Aorta (tissue), 5 donors: ENCODE results near the gene RNLS. TPM values are rescaled to one million over a fixed set of nuclear protein-coding genes. Genes with fewer than 3 reads are reported as not detected.

Experiments
- ATAC-seq: fragments of 200-7000 bp; cut with Tn5 transposase; one replicate; pipeline ENCODE4 v1.9.1; 2022; ENCODE audit warnings: moderate library complexity; ENCODE audit not compliant: low FRiP score
- DNase-seq, 2 donors: peaks; one replicate each; pipeline ENCODE4 v3.0.0-alpha.2; 2020
- H3K27ac ChIP-seq, 2 donors: one replicate each; pipeline ENCODE4 v1.5.1; 2013; ENCODE audit warnings: low read length in 2 of 2, mild to moderate bottlenecking in 2 of 2, moderate library complexity in 2 of 2, control low read depth in 1 of 2, inconsistent platforms in 1 of 2, low read depth in 1 of 2
- H3K27me3 ChIP-seq, 2 donors: one replicate each; pipeline ENCODE4 v1.6.1; 2013; ENCODE audit warnings: control low read depth in 1 of 2, low read length in 1 of 2, mild to moderate bottlenecking in 1 of 2, moderate library complexity in 1 of 2; ENCODE audit not compliant: insufficient read depth in 2 of 2, control insufficient read depth in 1 of 2
- H3K36me3 ChIP-seq, 2 donors: one replicate each; pipeline ENCODE4 v1.6.1; 2013; ENCODE audit warnings: control low read depth in 1 of 2, low read length in 1 of 2, mild to moderate bottlenecking in 1 of 2; ENCODE audit not compliant: insufficient read depth in 2 of 2, control insufficient read depth in 1 of 2
- H3K4me1 ChIP-seq, 2 donors: one replicate each; pipeline ENCODE4 v1.6.1; 2013; ENCODE audit warnings: low read length in 2 of 2, control low read depth in 1 of 2, mild to moderate bottlenecking in 1 of 2, moderate library complexity in 1 of 2; ENCODE audit not compliant: insufficient read depth in 2 of 2, control insufficient read depth in 1 of 2
- H3K4me3 ChIP-seq, 2 donors: one replicate each; pipeline ENCODE4 v1.5.1; 2013; ENCODE audit warnings: low read length in 2 of 2, control low read depth in 1 of 2, mild to moderate bottlenecking in 1 of 2
- H3K9me3 ChIP-seq: one replicate; pipeline ENCODE4 v1.6.1; 2013; ENCODE audit warnings: mild to moderate bottlenecking, low read length; ENCODE audit not compliant: control insufficient read depth
- WGBS, 2 donors: extraction: QIAGEN DNeasy Blood & Tissue Kit; methylation state at CpG; one replicate each; pipeline ENCODE4 v1.1.7; 2013; 5-methylcytosine and 5-hydroxymethylcytosine counted together
- intact Hi-C, 2 donors: fragments of 100-400 bp; cut with DNase I; formaldehyde crosslinking; loops; one replicate each; pipeline versions ENCODE4 v1.14.2 to v1.15.0; 2022
- polyA plus RNA-seq, 2 donors: library from polyadenylated mRNA; stranded (reverse); fragments of 200-250 nt; gene quantifications; one replicate each; pipeline ENCODE4 v1.2.3, GENCODE V29; 2013
- total RNA-seq, 2 donors: library from RNA; stranded (reverse); fragmentation: NEBNext Ultra II Directional; extraction: Animal tissue kit (Norgen Biotek cat#: 25700); gene quantifications; one replicate each; pipeline ENCODE4 v1.2.1, GENCODE V29; 2021
- donor health status: healthy with polysubstance abuse.
- donor health status: Bipolar disorder and iron deficiency.
- donor health status: DM: no; HTN: no; CAD: no.
- donor health status: DM: no; HTN: no; CAD: no.
- donor health status: DM: yes; HTN: yes; CAD: no.

Gene RNLS
- total and polyA plus RNA-seq, 4 donors: 6.1 to 9.7 (median 9.5) TPM

DNA sequence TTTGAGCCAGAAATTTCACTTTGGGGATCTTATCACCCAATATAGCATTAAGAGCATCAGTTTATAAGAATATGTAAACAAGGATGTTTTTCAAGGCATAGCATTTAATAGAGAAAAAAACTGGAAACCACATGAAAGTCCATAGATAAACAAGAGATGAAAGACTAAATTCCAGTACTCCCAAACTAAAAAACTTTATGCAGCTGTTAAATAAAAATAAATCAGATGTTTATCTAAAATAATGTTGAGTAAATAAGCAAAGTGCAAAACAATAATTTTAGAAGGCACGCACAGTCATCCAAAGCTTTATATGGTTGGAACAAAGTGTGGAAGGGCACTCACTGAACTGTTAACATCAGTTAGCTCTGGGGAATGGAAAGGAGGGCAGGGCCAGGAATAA is 21.0 kb downstream of the RNLS start:
- Histone ChIP-seq H3K4me1 (no peaks in the 10 kb centered on the region), H3K4me3 (no peak overlapping the region), H3K9me3 (no peaks in the 10 kb centered on the region), H3K27ac (no peak overlapping the region), H3K36me3 (no peaks in the 10 kb centered on the region), H3K27me3 (no peaks in the 10 kb centered on the region)
- ATAC-seq: no peak
- no peak for DNase-seq
- 98 to 100% methylated on average over 1 of the region's 1 CpG for WGBS, 2 donors
- intact Hi-C loops: no loop called here

DNA sequence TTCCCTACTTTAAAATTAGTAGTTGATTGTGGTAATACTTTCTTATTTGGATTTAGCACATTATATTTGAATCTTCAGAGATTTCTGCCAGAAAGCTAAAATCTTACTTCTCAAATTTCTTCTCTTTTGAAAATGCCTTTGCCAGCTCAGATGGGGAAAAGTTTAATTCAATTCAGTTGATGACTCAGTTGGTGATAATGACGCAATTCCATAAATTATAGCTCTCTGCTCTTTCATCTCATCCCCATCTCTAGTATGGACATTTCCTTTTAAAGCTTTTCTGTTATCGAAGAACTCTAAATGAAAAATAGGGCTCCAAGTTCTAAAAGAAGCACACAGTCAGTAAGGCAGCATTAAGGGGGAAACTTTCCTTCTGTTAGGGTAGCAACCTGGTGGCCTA is 25.5 kb downstream of the RNLS start:
- intact Hi-C loops: loop anchor here in 1 of 2 donors (5.0 to 10.0 kb wide), 2 partner anchors 393 to 710 kb away; no protein-coding TSS in a partner anchor
- 72 to 76% methylated on average over 2 of the region's 2 CpGs for WGBS, 2 donors
- H3K9me3 ChIP-seq: no peaks in the 10 kb centered on the region
- DNase-seq: no peak
- H3K27ac ChIP-seq: no peak overlapping the region
- no peak overlapping the region for H3K4me3 ChIP-seq
- peaks cover 0 to 2% of the 10 kb centered on the region in 2 donors for H3K4me1 ChIP-seq
- H3K36me3 ChIP-seq: no peaks in the 10 kb centered on the region
- ATAC-seq: no peak
- no peaks in the 10 kb centered on the region for H3K27me3 ChIP-seq

DNA sequence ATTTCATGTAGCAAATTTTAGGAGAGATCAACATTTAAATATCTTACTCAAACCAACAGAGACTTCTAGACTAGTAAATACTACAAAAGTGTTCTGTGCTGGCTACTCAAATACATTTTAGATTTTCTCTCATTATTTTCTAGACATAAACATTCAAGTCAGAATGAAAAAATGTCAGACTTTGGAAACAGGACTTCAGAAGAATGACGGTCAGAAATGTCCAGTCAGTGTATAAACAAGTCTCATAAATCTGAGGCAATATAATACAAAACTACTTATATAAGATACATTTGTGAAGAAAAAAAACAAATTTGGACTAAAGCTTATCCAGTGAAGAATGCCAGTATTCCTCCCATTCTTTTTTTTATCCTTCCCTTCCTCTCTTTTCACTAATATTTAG is 25.9 kb downstream of the RNLS start:
- Histone ChIP-seq H3K9me3 (no peaks in the 10 kb centered on the region), H3K4me3 (no peak overlapping the region), H3K36me3 (no peaks in the 10 kb centered on the region), H3K27me3 (no peaks in the 10 kb centered on the region), H3K27ac (no peak overlapping the region), H3K4me1 (peaks cover 0 to 2% of the 10 kb centered on the region in 2 donors)
- 25 to 32% methylated on average over 1 of the region's 1 CpG for WGBS, 2 donors
- intact Hi-C loops: loop anchor here in 1 of 2 donors (5.0 to 10.0 kb wide), 2 partner anchors 392 to 710 kb away; no protein-coding TSS in a partner anchor
- no peak for DNase-seq
- no peak for ATAC-seq

DNA sequence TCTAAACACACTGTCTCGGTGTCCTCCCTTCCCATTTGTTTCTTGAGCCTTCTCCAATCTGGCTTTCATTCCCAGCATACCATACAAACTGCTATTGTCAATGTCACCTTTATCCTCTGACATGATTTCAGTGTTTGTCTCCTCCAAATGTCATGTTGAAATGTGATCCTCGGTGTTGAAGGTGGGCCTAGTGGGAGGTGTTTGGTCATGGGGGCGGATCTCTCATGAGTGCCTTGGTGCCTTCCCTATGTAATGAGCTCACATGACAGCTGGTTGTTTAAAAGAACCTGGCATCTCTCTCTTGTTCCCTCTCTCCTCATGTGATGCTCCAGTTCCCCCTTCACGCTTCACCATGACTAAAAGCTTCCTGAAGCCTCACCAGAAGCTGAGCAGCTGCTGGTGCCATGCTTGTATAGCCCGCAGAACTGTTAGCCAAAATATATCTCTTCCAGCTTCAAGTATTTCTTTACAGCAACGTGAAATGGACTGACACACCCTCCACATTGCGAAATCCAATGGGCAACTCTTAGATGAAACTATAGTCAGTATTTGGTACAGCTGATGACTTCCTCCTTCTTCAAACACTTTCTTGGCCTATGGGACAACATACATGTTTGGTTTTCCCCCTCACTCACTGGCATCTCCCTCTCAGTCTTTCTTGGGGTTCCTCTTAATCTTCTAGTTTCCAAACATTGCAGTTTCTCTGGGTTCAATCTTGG is 27.8 kb downstream of the RNLS start:
- WGBS, 2 donors: 88 to 92% methylated on average over 7 of the region's 7 CpGs
- Histone ChIP-seq H3K36me3 (no peaks in the 10 kb centered on the region), H3K9me3 (no peaks in the 10 kb centered on the region), H3K27me3 (no peaks in the 10 kb centered on the region), H3K4me3 (no peak overlapping the region), H3K4me1 (peaks cover 0 to 2% of the 10 kb centered on the region in 2 donors), H3K27ac (no peak overlapping the region)
- intact Hi-C loops: loop anchor here in 1 of 2 donors (5.0 to 10.0 kb wide), 2 partner anchors 391 to 708 kb away; no protein-coding TSS in a partner anchor
- DNase-seq: no peak
- ATAC-seq: no peak

DNA sequence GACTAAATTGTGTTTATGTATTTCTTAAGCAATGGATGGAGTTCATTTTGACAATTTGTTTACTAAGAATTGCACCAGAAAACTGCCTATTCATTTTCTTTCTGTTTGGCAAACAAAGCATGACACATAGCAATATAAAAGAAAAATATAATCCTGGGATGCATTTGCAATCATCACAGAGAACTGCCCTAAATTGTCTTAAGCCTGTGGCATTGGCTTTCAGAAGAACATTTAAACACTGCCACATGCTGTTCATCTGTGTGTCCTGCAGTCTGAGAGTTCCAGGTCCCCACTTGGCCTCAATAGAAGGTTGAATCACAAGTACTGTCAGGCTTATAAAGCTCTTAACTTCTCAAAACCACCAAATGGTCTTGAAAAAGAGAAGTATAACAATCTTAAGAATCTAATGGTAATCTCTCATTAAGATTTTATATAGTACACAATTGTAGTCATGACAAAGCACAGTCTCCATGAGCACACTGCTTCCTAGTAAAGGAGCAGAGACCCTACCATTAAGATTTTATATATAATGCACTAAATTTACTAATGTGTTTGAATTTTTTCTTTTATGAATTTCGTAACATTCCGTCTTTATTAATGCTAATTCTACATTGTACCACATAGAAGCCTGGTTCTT is 29.9 kb downstream of the RNLS start:
- intact Hi-C loops: loop anchor here (5.0 to 10.0 kb wide), 3 partner anchors 151 to 701 kb away; no protein-coding TSS in a partner anchor
- ATAC-seq: peak; percentile 87
- H3K9me3 ChIP-seq: no peaks in the 10 kb centered on the region
- H3K4me3 ChIP-seq: no peak overlapping the region
- no peaks in the 10 kb centered on the region for H3K27me3 ChIP-seq
- H3K36me3 ChIP-seq: no peaks in the 10 kb centered on the region
- H3K4me1 ChIP-seq: peaks cover 0 to 2% of the 10 kb centered on the region in 2 donors
- no peak overlapping the region for H3K27ac ChIP-seq
- 66 to 79% methylated on average over 2 of the region's 2 CpGs for WGBS, 2 donors
- DNase-seq: no peak

DNA sequence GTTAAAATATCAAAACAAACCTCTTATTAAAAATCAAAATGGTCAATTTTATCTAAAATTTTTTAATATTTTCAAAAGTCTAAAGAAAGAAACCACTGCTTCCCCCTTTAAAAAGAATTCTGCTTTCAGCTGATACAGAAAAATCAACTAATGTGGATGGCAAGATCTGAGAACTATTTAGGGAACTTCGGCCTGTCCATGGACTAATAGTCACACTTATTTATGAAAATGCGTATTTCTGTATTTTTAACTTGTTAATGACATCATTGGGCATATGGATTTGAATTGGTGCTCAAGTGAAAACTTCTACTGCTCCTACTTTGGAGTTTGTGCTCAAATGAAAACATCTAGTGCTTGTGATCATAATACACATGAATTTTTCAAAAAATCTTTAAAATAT is 31.9 kb downstream of the RNLS start:
- Histone ChIP-seq H3K27ac (no peak overlapping the region), H3K27me3 (no peaks in the 10 kb centered on the region), H3K4me3 (no peak overlapping the region), H3K4me1 (peaks cover 0 to 2% of the 10 kb centered on the region in 2 donors), H3K9me3 (no peaks in the 10 kb centered on the region), H3K36me3 (no peaks in the 10 kb centered on the region)
- DNase-seq (no peak), ATAC-seq (no peak)
- 92% methylated on average over 2 of the region's 2 CpGs for WGBS, 2 donors
- intact Hi-C loops: loop anchor here (5.0 to 10.0 kb wide), 3 partner anchors 149 to 699 kb away; no protein-coding TSS in a partner anchor

DNA sequence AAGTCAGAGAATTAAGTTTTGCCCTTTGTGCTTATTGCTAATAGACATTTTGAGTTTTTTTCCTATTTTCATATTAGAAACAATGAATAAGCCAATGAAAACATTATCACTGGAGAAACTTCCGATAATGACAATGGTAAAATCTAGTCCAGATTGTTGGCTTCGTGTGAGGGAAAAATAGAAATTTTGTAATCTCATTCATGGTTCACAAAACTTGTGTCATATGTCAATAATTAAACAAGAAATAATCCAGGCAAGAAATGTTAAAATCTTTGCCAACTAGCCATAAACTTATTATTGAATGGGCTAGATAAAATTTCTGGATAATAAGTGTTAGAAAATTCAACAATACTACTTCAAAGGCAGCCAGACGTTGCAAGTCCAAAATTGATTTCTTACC is 36.6 kb downstream of the RNLS start:
- DNase-seq (no peak), ATAC-seq (no peak)
- no peaks in the 10 kb centered on the region for H3K27me3 ChIP-seq
- H3K36me3 ChIP-seq: no peaks in the 10 kb centered on the region
- intact Hi-C loops: no loop called here
- H3K9me3 ChIP-seq: no peaks in the 10 kb centered on the region
- H3K4me1 ChIP-seq: peaks cover 0 to 3% of the 10 kb centered on the region in 2 donors
- no peak overlapping the region for H3K27ac ChIP-seq
- WGBS, 2 donors: 15 to 20% methylated on average over 3 of the region's 3 CpGs
- H3K4me3 ChIP-seq: no peak overlapping the region

DNA sequence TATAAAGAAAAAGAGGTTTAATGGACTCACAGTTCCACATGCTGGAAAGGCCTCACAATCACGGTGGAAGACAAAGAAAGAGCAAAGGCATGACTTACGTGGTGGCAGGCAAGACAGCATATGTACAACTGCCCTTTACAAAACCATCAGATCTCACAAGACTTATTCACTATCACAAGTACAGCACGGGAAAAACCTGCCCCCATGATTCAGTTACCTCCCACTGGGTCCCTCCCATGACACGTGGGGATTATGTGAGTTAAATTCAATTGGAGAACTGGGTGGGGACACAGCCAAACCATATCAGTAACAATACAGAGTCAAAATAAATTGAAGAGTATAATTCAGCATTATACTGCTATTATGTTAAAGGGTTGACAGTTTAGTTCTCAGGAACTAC is 37.8 kb downstream of the RNLS start:
- H3K9me3 ChIP-seq: no peaks in the 10 kb centered on the region
- 61 to 74% methylated on average over 4 of the region's 4 CpGs for WGBS, 2 donors
- ATAC-seq (no peak), DNase-seq (no peak)
- H3K36me3 ChIP-seq: no peaks in the 10 kb centered on the region
- H3K4me1 ChIP-seq: peaks cover 0 to 3% of the 10 kb centered on the region in 2 donors
- H3K27ac ChIP-seq: no peak overlapping the region
- H3K27me3 ChIP-seq: no peaks in the 10 kb centered on the region
- no peak overlapping the region for H3K4me3 ChIP-seq
- intact Hi-C loops: no loop called here
